Activated naive CD8-positive, alpha-beta T cell treated with anti-CD3 and anti-CD28 coated beads, Interleukin-2, amount 10 ng/mL, durations not matched to agents 7 days and 5 days (primary cell): ENCODE measurements around the gene SRPRB. TPM values are rescaled to one million over a fixed set of nuclear protein-coding genes. Genes with fewer than 3 reads are reported as not detected.
A peak's percentile ranks its signal among the peaks of the same experiment; 100 is the strongest.

Source experiments
- ATAC-seq: fragments of 150-1000 bp; cut with Tn5 transposase; one replicate; pipeline ENCODE4 v1.10.0; 2021; ENCODE audit warnings: low read depth, moderate library complexity
- POLR2A ChIA-PET: fragments of 350-600 bp; sonication (Branson Sonifier 250); formaldehyde crosslinking; loops from one replicate; lab custom pipeline; 2021; ENCODE audit warnings: antibody characterized with exemption; lab: Charles Lee
- DNase-seq: peaks from one replicate; pipeline ENCODE4 v3.0.0; 2021
- H3K27ac Mint-ChIP-seq: one replicate; pipeline ENCODE4 v1.8.0; 2022; ENCODE audit warnings: mild to moderate bottlenecking, mixed read lengths
- H3K27me3 Mint-ChIP-seq: one replicate; pipeline ENCODE4 v1.8.0; 2022; ENCODE audit warnings: mild to moderate bottlenecking, moderate library complexity, mixed read lengths
- H3K36me3 Mint-ChIP-seq: one replicate; pipeline ENCODE4 v1.8.0; 2021; ENCODE audit warnings: mild to moderate bottlenecking, mixed read lengths
- H3K4me1 Mint-ChIP-seq: one replicate; pipeline ENCODE4 v1.8.0; 2021; ENCODE audit warnings: mixed read lengths
- H3K4me3 Mint-ChIP-seq: one replicate; pipeline ENCODE4 v1.8.0; 2022; ENCODE audit warnings: mild to moderate bottlenecking, moderate library complexity, mixed read lengths
- H3K9me3 Mint-ChIP-seq: one replicate; pipeline ENCODE4 v1.8.0; 2021; ENCODE audit warnings: mixed read lengths
- total RNA-seq, 2 experiments: library from RNA; stranded (reverse); gene quantifications; one replicate each; pipeline ENCODE4 v1.2.3, GENCODE V29; 2021

Gene SRPRB
- total RNA-seq, 2 experiments from 2014 or later = 39.3 to 39.7 TPM

DNA sequence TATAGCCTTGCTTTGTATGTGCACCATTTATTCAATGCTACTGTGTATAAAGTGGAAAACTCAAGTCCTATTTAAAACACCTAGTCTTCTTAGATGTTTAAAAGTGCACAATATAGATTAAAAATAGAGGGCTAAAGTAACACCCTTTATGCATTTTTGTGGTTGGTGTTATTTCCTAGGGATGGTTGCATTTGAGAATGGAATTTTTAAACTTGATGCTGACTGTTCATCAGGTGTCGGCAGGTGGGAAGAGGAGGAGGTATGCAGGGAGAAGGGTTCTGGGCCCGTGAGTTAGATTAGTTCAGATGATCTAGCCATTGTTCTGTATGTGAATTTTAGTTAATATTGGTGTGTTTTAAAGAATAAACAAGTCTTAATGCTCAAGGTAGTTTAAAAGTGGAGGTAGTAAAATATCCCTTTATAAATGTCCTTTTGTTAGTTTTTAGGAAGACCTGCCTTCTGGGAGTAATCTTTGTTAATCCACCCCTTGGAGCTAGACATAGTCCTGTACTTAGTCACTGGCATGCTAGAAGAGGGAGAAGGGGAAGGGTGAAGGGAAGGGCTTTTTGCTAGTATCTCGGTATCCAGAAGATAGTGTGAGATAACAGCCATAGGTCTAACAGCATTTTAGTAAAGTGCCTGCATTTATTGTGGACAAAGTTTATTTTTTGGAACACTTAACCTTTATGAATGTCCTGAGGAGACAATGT is 8.1 kb upstream of the SRPRB start:
- ATAC-seq (no peak), DNase-seq (no peak)
- Mint-ChIP-seq H3K4me1 (no peaks in the 10 kb centered on the region), H3K27ac (no peak overlapping the region), H3K27me3 (peaks cover 31% of the 10 kb centered on the region), H3K36me3 (no peaks in the 10 kb centered on the region), H3K4me3 (no peak overlapping the region), H3K9me3 (peaks cover 9% of the 10 kb centered on the region)
- POLR2A ChIA-PET = no interaction called here

DNA sequence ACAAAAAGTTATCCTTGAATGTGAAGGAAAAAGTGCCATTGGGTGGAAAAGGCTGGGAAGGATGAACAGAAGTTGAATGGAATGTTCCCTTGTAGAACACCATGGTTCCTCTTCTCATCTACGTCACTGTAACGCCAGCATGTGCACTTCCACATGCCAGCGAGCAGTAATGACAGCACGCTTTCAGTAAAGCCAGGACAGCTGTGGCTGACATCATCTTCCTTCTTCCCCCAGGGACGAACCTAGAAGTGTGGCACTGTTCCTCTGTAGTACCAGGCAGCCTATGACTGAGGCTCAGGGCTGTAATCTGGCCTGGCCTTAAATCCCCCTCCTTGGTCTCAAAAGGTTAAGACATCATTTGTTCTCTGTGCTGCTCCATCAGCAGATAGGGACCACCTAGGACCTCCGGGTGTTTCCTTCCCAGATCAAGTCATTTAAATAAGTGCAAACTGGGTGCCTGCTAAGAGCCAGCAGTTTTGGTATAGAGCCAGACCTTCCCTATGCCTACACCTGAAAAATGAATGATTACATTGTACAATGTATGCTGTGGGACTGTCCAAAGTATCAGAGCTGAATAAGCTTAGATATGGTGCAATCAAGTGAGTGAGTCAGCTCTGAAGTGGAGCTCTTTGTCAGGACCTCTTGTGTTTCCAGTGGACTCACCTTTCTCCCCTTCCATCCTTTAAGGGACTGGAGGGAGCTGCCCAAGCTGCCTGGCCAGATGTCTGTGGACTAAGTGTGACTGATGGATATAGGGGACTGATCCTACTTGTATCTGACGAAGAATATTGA is 5.6 kb upstream of the SRPRB start:
- H3K27ac Mint-ChIP-seq = no peak overlapping the region
- no peak for DNase-seq
- peaks cover under 1% of the 10 kb centered on the region for H3K4me1 Mint-ChIP-seq
- H3K36me3 Mint-ChIP-seq = no peaks in the 10 kb centered on the region
- peaks cover 27% of the 10 kb centered on the region for H3K27me3 Mint-ChIP-seq
- ATAC-seq = no peak
- H3K9me3 Mint-ChIP-seq = peaks cover 2% of the 10 kb centered on the region
- POLR2A ChIA-PET = no interaction called here
- H3K4me3 Mint-ChIP-seq = no peak overlapping the region

DNA sequence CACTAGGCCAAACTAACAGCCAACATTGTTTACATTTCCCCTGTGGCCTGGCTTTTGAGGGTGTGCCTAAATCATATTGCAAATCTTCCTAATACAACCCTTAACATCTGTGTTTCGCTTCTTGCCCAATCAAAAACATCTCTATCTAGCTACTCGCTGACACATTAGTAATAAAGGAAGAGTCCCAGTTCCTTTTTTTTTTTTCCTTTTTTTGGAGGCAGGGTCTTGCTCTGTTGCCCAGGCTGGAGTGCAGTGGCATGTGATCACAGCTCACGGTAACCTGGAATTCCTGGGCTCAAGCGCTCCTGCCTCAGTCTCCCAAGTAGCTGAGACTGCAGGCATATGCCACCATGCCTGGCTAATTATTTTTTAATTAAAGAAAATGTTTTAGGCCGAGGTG is 2.1 kb upstream of the SRPRB start:
- H3K4me1 Mint-ChIP-seq = peaks cover 17% of the 10 kb centered on the region
- H3K9me3 Mint-ChIP-seq = no peaks in the 10 kb centered on the region
- POLR2A ChIA-PET = no interaction called here
- H3K4me3 Mint-ChIP-seq = no peak overlapping the region
- peaks cover 2% of the 10 kb centered on the region for H3K36me3 Mint-ChIP-seq
- DNase-seq (no peak), ATAC-seq (no peak)
- H3K27ac Mint-ChIP-seq = no peak overlapping the region
- H3K27me3 Mint-ChIP-seq = peaks cover 13% of the 10 kb centered on the region

DNA sequence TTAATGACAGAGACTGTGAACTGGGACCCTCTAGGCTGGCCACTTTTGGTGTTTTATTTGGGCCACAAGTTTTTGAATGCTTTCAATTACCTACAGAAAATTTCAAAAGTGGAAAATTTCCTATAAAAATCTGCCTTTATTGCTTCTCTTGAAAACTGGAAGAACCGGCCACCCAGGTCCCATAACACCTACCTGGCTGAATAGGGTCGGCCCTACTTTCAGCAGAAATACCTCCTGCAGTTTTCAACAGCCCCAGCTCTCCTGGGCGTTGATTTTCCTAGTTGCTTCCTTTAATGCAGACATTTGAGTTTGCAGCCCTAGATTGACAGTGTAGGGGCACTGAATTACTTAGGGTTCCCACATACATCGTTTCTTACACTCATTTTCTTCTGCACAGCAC is 719 bp upstream of the SRPRB start:
- no peak for DNase-seq
- Mint-ChIP-seq H3K27ac (peak overlapping the region; percentile 91), H3K36me3 (peaks cover 3% of the 10 kb centered on the region), H3K27me3 (peaks cover 7% of the 10 kb centered on the region), H3K4me1 (peaks cover 17% of the 10 kb centered on the region), H3K4me3 (peak overlapping the region; percentile 95), H3K9me3 (no peaks in the 10 kb centered on the region)
- POLR2A ChIA-PET = no interaction called here
- ATAC-seq = no peak

DNA sequence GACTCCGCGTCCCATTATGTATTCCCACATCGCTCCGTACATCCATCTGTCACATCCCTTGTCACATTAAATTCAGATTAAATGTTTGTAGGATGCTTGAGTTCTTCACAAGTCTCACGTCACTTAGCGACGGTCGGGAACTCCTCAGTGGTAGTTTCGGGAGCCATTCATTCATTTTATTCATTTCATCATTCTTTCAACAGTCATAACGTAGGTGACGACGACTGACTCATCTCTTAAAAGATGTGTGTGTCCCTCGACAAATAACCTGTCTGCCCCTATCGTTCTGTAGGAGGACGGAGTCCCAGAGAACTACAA is 272 bp upstream of the SRPRB start:
- Mint-ChIP-seq H3K36me3 (peaks cover 3% of the 10 kb centered on the region), H3K27me3 (peaks cover 2% of the 10 kb centered on the region), H3K4me1 (peaks cover 17% of the 10 kb centered on the region), H3K4me3 (peak overlapping the region; percentile 95), H3K27ac (peak overlapping the region; percentile 91), H3K9me3 (no peaks in the 10 kb centered on the region)
- ATAC-seq (no peak), DNase-seq (no peak)
- POLR2A ChIA-PET = no interaction called here

DNA sequence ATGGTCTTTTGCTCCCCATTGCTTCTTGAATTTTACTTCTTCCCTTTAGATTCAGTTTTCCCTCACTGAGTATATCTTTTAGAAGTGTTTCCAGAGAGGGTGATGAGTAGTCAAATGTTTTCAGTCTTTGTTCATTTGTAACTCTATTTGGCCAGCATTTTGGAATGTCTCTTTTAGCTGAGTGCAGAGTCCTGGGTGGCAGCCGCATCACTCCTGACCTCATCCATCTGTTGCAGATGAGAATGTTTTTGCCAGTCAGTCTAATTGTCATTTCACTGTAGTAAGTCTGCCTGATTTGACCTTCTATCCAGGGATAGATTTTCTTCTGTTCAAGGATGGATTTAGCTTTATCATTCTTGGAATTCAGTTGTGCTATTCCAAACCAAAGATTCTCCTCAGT is 7.3 kb downstream of the SRPRB start:
- no peak overlapping the region for H3K4me3 Mint-ChIP-seq
- H3K9me3 Mint-ChIP-seq = no peaks in the 10 kb centered on the region
- peaks cover 11% of the 10 kb centered on the region for H3K36me3 Mint-ChIP-seq
- POLR2A ChIA-PET = no interaction called here
- no peak overlapping the region for H3K27ac Mint-ChIP-seq
- no peak for DNase-seq
- no peak for ATAC-seq
- H3K27me3 Mint-ChIP-seq = no peaks in the 10 kb centered on the region
- H3K4me1 Mint-ChIP-seq = peaks cover 9% of the 10 kb centered on the region

DNA sequence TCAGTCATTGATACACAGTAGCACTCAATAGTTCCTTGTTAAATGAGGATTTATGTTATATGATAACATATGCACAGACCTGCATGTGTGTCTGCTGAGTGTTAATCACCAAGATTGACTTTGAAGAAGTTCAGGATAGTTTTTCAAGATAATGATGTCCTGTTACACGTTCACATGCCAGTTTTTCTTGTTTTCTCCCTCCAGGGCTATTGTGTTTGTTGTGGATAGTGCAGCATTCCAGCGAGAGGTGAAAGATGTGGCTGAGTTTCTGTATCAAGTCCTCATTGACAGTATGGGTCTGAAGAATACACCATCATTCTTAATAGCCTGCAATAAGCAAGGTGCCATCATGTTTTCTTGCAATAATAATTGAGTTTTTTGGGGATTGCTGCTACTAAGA is 9.8 kb downstream of the SRPRB start:
- POLR2A ChIA-PET = no interaction called here
- Mint-ChIP-seq H3K36me3 (peaks cover 14% of the 10 kb centered on the region), H3K4me3 (no peak overlapping the region), H3K27me3 (no peaks in the 10 kb centered on the region), H3K9me3 (no peaks in the 10 kb centered on the region), H3K4me1 (peaks cover 8% of the 10 kb centered on the region), H3K27ac (no peak overlapping the region)
- DNase-seq (no peak), ATAC-seq (no peak)

DNA sequence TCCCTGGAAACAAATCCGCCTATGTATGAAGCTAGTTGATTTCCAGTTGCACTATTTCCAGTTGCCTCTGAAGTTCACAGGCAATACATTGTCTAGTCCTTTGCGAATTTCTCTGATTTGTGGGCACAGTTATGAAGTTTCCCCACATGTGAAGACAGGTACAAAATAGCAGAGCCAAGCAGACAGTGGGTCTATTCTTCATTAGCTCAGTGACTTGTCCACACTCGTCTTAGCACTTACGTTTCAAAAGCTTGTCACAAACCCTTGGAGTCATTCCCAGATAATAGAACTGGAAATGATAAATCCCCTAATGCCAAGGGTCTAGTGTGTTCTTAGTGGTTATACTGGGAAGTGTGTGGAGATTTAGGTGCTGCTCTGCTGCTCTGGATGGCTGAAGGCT is 14.5 kb downstream of the SRPRB start:
- Mint-ChIP-seq H3K9me3 (no peaks in the 10 kb centered on the region), H3K4me1 (peaks cover 6% of the 10 kb centered on the region), H3K4me3 (no peak overlapping the region), H3K27me3 (no peaks in the 10 kb centered on the region), H3K27ac (no peak overlapping the region), H3K36me3 (peaks cover 27% of the 10 kb centered on the region)
- DNase-seq (no peak), ATAC-seq (no peak)
- POLR2A ChIA-PET = no interaction called here

DNA sequence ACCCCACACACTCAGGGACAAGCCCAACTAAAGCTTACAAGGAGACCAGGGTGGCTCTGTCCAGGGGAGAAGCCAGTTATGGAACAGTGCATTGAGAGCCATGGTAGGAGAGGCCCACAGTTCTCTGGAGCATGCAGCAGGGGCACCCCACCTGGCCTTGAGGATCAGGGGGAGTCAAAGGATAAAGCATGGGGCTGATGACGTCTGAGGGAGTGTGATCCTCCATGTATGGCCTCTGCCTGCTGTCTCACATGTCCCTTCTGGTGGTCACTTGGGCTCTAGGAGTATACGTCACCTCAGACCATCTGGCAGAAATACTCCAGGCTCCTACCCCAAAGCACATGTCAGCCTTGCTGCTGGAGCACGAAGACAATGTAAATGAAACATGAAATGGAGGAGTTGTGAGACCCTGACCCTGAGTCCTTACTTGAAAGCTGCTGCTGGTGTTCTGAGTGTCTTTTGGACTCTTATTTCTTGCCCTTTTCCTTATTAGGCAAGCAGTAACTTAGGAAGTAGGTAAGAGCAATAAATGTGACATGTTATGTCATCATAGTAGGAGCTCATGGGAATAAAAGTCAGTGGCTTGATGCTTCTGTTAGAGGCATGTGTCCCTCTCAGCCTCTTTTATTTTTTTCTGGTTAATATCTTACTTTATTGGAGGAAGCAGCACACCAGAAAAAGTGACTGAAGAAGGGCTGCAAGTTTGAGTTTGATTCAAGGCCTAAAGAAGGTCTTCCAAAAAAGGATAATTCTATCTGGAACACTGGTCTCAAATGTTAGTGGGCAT is 15.5 kb downstream of the SRPRB start:
- H3K27ac Mint-ChIP-seq = no peak overlapping the region
- H3K27me3 Mint-ChIP-seq = no peaks in the 10 kb centered on the region
- POLR2A ChIA-PET = no interaction called here
- no peaks in the 10 kb centered on the region for H3K9me3 Mint-ChIP-seq
- H3K4me3 Mint-ChIP-seq = no peak overlapping the region
- ATAC-seq (no peak), DNase-seq (no peak)
- H3K36me3 Mint-ChIP-seq = peaks cover 23% of the 10 kb centered on the region
- peaks cover 6% of the 10 kb centered on the region for H3K4me1 Mint-ChIP-seq

DNA sequence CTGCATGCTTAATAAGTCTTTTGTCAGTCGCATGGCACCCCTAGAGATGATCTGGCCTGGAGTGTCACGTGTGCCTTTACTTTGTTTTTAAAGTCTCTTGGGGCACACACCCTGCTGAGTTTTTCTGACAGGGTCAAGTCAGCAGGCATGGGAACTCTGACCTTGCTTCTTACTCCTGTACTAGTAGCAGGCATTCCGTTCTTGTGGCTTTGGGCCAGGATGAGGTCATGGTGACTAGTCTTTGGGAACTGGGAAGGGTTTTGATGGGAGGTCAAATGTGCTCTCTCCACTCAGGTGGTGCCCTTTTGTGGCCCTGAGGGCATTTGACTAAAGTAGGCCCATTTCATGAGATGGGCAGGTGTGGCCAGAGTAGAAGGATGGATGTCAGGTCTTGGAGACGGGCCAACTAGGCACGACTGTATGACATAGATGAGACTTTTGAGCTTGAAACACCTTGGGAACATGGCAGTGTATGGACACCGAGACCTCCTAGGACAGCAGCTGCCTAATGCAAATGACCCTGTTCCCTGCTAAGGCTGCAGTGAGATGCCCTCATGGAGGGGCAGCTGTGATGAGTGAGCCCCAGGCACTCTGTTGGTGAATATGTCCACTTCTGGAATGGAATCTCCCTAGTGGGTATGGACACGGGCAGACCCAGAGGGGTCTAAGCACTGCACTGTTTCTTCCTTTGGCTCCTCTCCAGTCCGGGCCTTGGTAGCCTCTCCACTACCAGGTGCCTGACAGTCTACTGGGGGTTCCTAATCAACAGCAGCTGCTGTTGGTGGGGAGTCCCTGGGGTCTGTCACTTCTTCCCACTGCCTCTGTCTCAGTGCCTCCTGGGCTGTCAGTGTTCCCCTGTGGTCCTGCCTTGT is 16.4 kb downstream of the SRPRB start:
- Mint-ChIP-seq H3K36me3 (peaks cover 27% of the 10 kb centered on the region), H3K27ac (no peak overlapping the region), H3K27me3 (no peaks in the 10 kb centered on the region)

DNA sequence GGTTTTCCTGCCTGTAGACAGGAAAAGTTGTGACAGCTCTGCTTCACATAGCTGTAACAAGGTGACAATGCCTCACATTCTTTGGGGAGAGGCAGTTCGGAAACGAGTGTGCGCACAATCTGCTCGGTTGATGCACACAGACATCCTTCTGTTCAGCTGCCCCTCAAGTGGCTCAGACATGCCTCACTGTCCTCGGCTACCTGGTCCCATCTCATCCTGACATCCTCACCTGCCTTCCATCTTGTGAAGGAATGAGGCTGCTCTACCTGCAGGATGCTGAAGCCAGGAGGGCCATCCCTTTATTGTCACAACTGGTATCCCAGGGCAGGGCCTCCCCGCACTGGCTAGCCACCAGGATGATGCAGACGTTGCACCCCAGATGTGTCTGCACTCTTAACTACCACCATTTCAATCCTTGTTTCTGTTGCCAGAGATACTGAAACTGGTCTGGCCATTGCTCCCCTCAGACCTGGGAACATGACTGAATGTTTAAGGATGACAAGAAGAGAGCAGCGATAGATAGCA is 19.4 kb downstream of the SRPRB start:
- POLR2A ChIA-PET = no interaction called here
- Mint-ChIP-seq H3K4me3 (no peak overlapping the region), H3K27me3 (peaks cover 2% of the 10 kb centered on the region), H3K9me3 (no peaks in the 10 kb centered on the region), H3K4me1 (peaks cover 3% of the 10 kb centered on the region), H3K27ac (no peak overlapping the region), H3K36me3 (peaks cover 22% of the 10 kb centered on the region)
- ATAC-seq (no peak), DNase-seq (no peak)

More for the DNA sequence above, 16.4 kb downstream of the SRPRB start:
- Mint-ChIP-seq H3K4me1 (peaks cover 6% of the 10 kb centered on the region), H3K4me3 (no peak overlapping the region), H3K9me3 (no peaks in the 10 kb centered on the region)
- POLR2A ChIA-PET = no interaction called here
- DNase-seq = no peak
- no peak for ATAC-seq

DNA sequence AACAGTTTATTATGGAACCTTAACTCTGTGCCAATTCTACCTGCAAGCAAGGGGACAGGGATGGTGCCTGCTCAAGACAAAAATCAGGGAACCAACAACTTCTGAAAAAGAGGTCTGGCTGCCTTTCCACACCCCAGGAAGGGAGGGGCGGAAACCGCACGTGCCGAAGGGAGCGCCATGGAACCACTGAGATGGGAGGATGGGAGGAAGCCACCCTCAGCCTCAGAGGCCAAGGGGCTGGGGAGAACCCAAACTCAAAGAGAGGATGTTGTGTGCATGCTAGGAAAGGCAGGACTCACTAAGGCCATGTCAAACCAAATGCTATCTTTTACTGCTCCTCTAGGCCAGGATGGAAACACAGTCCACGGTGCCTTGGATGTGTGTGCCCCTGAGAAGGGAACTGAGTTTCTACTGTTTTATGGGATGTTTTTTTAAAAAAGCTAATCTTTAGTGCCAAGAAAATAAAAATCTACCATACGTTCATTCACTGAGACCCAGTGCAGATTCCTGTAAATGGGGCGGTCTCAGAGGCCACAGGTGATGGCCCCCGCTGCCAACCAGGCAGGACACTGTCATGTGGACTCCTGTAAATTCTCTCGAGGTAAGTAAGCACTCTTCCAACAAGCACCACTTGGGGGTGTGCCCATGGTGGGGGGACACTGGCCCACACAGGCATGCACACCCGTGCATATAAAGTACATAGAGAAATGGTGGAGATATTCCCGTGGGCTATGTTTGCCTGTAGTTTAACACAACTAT is 20.5 kb downstream of the SRPRB start:
- no peak overlapping the region for H3K4me3 Mint-ChIP-seq
- DNase-seq (no peak), ATAC-seq (no peak)
- no peaks in the 10 kb centered on the region for H3K9me3 Mint-ChIP-seq
- H3K36me3 Mint-ChIP-seq = peaks cover 22% of the 10 kb centered on the region
- POLR2A ChIA-PET = no interaction called here
- H3K4me1 Mint-ChIP-seq = peaks cover 3% of the 10 kb centered on the region
- no peak overlapping the region for H3K27ac Mint-ChIP-seq
- peaks cover 2% of the 10 kb centered on the region for H3K27me3 Mint-ChIP-seq
